CD14-positive monocyte (primary cell): ENCODE measurements around the gene SDK1. TPM values are rescaled to one million over a fixed set of nuclear protein-coding genes. Genes with fewer than 3 reads are reported as not detected.

Source experiments
- DNase-seq, 3 donors: peaks; one replicate each; pipeline ENCODE4 v3.0.0-alpha.2; 2011 to 2022
- H2AFZ ChIP-seq: 2 replicates; pipeline ENCODE4 v1.6.0; 2012; ENCODE audit warnings: mild to moderate bottlenecking, low read depth, low read length, inconsistent platforms; ENCODE audit not compliant: insufficient read depth, poor library complexity, severe bottlenecking
- H3K27ac ChIP-seq, 2 donors: 1 replicate in 1 of 2; 2 replicates in 1 of 2; pipeline ENCODE4 v1.5.1; 2012 to 2013; ENCODE audit warnings: low read length in 2 of 2, control low read depth in 1 of 2, inconsistent platforms in 1 of 2, low read depth in 1 of 2, mild to moderate bottlenecking in 1 of 2
- H3K27me3 ChIP-seq, 2 donors: one replicate each; pipeline versions ENCODE4 v1.6.0 to v1.6.1; 2011 to 2013; ENCODE audit warnings: low read length in 2 of 2; ENCODE audit not compliant: control insufficient read depth in 2 of 2, insufficient read depth in 2 of 2
- H3K36me3 ChIP-seq, 2 donors: replicated peaks in 1 of 2; 1 replicate in 1 of 2; 2 replicates in 1 of 2; pipeline versions ENCODE4 v1.5.1 to v1.6.1; 2012 to 2013; ENCODE audit warnings: low read length in 2 of 2, control low read depth in 1 of 2, inconsistent platforms in 1 of 2, mild to moderate bottlenecking in 1 of 2; ENCODE audit not compliant: insufficient read depth in 2 of 2, control insufficient read depth in 1 of 2
- H3K4me1 ChIP-seq, 2 donors: 1 replicate in 1 of 2; 2 replicates in 1 of 2; pipeline versions ENCODE4 v1.5.1 to v1.6.1; 2012 to 2013; ENCODE audit warnings: low read length in 2 of 2, control low read depth in 1 of 2, inconsistent platforms in 1 of 2, mild to moderate bottlenecking in 1 of 2, moderate library complexity in 1 of 2; ENCODE audit not compliant: insufficient read depth in 2 of 2, control insufficient read depth in 1 of 2
- H3K4me2 ChIP-seq: replicated peaks from 2 replicates; pipeline ENCODE3; 2012; ENCODE audit warnings: low read length, moderate library complexity, mild to moderate bottlenecking; ENCODE audit not compliant: poor library complexity, severe bottlenecking; ENCODE audit errors: extremely low read depth
- H3K4me3 ChIP-seq, 3 experiments: fragments of 200-600 bp in 1 of 3; sonication (generic) in 1 of 3; replicated peaks in 1 of 3; 1 replicate in 2 of 3; 2 replicates in 1 of 3; pipeline ENCODE4 v1.5.1; 2011 to 2013; ENCODE audit warnings: low read length in 3 of 3, mild to moderate bottlenecking in 3 of 3, control low read depth in 2 of 3, low read depth in 2 of 3, inconsistent platforms in 1 of 3, moderate library complexity in 1 of 3
- H3K79me2 ChIP-seq: 2 replicates; pipeline ENCODE4 v1.6.0; 2012; ENCODE audit warnings: mild to moderate bottlenecking, control low read depth, inconsistent platforms, low read length, moderate library complexity; ENCODE audit not compliant: insufficient read depth
- H3K9ac ChIP-seq: 2 replicates; pipeline ENCODE4 v1.6.0; 2017; ENCODE audit warnings: low read length, mild to moderate bottlenecking; ENCODE audit not compliant: insufficient read depth, poor library complexity, severe bottlenecking
- H3K9me3 ChIP-seq, 2 donors: replicated peaks in 1 of 2; 1 replicate in 1 of 2; 2 replicates in 1 of 2; pipeline versions ENCODE4 v1.5.1 to v1.6.1; 2012 to 2013; ENCODE audit warnings: low read length in 2 of 2, control low read depth in 1 of 2; ENCODE audit not compliant: control insufficient read depth in 1 of 2, insufficient read depth in 1 of 2
- H4K20me1 ChIP-seq: 2 replicates; pipeline ENCODE4 v1.6.0; 2012; ENCODE audit warnings: mild to moderate bottlenecking, low read length, control low read depth, moderate library complexity; ENCODE audit not compliant: insufficient read depth
- H3K27ac Mint-ChIP-seq, 7 donors: one replicate each; pipeline ENCODE4 v1.8.0; 2020; ENCODE audit warnings: mild to moderate bottlenecking in 7 of 7, mixed read lengths in 7 of 7, moderate library complexity in 6 of 7, inconsistent platforms in 2 of 7
- H3K27me3 Mint-ChIP-seq, 3 donors: one replicate each; pipeline ENCODE4 v1.8.0; 2021 to 2022; ENCODE audit warnings: low read depth in 3 of 3, mild to moderate bottlenecking in 3 of 3, mixed read lengths in 3 of 3, moderate library complexity in 3 of 3, inconsistent platforms in 1 of 3
- H3K36me3 Mint-ChIP-seq, 2 donors: one replicate each; pipeline ENCODE4 v1.8.0; 2020; ENCODE audit warnings: mixed read lengths in 2 of 2, inconsistent platforms in 1 of 2, mild to moderate bottlenecking in 1 of 2
- H3K4me1 Mint-ChIP-seq: one replicate; pipeline ENCODE4 v1.8.0; 2020; ENCODE audit warnings: mild to moderate bottlenecking, mixed read lengths
- H3K4me3 Mint-ChIP-seq, 2 donors: one replicate each; pipeline ENCODE4 v1.8.0; 2020; ENCODE audit warnings: mild to moderate bottlenecking in 2 of 2, mixed read lengths in 2 of 2, moderate library complexity in 1 of 2
- H3K9me3 Mint-ChIP-seq, 7 donors: one replicate each; pipeline ENCODE4 v1.8.0; 2020 to 2022; ENCODE audit warnings: mixed read lengths in 7 of 7, mild to moderate bottlenecking in 6 of 7, moderate library complexity in 6 of 7, inconsistent platforms in 2 of 7
- WGBS: methylation state at CpG from one replicate; pipeline ENCODE4 v1.1.5; 2013; ENCODE audit warnings: missing lambda C conversion rate; ENCODE audit not compliant: insufficient coverage; 5-methylcytosine and 5-hydroxymethylcytosine counted together
- intact Hi-C, 2 donors: fragments of 100-400 bp; cut with micrococcal nuclease; formaldehyde crosslinking; loops; one replicate each; pipeline versions ENCODE4 v1.15.0 to v1.15.1; 2023
- polyA plus RNA-seq, 3 donors: library from polyadenylated mRNA; depleted of rRNA in 1 of 3; unstranded in 2 of 3; stranded (reverse) in 1 of 3; fragments of 300-500 nt in 2 of 3; fragments of >200 nt in 1 of 3; fragmentation: Illumina TruSeq in 2 of 3; gene quantifications; 1 replicate in 2 of 3; 2 replicates in 1 of 3; pipeline ENCODE4 v1.2.3, GENCODE V29; 2012 to 2021
- TF ChIP-seq, protein P1 (sequence below): fragments of 200-600 bp; IDR thresholded peaks from one replicate; pipeline ENCODE4 v1.8.0; 2022; ENCODE audit warnings: antibody characterized with exemption, mild to moderate bottlenecking

The SDK1 gene
- polyA plus RNA-seq, 3 donors = 0.01 TPM; not detected in 2

DNA sequence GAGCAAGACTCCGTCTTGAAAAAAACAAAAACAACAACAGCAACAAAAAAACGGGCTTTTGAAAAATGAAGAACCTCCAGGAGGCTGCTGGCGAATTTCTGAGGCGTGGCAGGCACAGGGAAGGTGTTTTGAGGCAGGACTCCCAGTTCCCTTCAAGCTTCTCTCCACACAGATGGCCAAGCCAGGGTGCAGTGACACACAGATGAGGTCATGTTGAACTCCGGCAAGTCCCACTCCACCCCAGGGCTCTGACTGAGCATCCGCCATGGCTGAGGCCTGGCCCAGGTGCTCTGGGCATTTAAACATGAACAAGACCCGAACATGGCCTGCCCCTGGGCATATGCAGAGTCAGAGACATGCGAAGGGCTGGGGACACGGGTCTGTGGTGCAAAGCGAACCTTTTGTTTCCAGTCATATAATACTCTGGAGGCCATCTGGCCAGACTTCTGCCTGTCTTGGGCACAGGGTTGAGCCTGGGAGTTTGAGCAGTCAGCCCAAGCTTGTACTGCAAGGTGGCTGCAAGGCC is 866.4 kb downstream of the SDK1 start:
- no peak overlapping the region for H3K4me2 ChIP-seq
- H3K9me3 ChIP-seq = no peaks in the 10 kb centered on the region
- Mint-ChIP-seq H3K27me3 (peaks cover 0 to 5% (median 0%) of the 10 kb centered on the region in 3 donors), H3K36me3 (no peaks in the 10 kb centered on the region), H3K9me3 (peaks cover 0 to 6% (median 2%) of the 10 kb centered on the region in 7 donors), H3K4me1 (no peaks in the 10 kb centered on the region), H3K27ac (no peak overlapping the region), H3K4me3 (no peak overlapping the region)
- H2AFZ ChIP-seq = no peak overlapping the region
- H3K79me2 ChIP-seq = no peaks in the 10 kb centered on the region
- TF ChIP-seq, protein P1, sequence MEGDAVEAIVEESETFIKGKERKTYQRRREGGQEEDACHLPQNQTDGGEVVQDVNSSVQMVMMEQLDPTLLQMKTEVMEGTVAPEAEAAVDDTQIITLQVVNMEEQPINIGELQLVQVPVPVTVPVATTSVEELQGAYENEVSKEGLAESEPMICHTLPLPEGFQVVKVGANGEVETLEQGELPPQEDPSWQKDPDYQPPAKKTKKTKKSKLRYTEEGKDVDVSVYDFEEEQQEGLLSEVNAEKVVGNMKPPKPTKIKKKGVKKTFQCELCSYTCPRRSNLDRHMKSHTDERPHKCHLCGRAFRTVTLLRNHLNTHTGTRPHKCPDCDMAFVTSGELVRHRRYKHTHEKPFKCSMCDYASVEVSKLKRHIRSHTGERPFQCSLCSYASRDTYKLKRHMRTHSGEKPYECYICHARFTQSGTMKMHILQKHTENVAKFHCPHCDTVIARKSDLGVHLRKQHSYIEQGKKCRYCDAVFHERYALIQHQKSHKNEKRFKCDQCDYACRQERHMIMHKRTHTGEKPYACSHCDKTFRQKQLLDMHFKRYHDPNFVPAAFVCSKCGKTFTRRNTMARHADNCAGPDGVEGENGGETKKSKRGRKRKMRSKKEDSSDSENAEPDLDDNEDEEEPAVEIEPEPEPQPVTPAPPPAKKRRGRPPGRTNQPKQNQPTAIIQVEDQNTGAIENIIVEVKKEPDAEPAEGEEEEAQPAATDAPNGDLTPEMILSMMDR = no peak
- no peak overlapping the region for H3K27ac ChIP-seq
- no peaks in the 10 kb centered on the region for H4K20me1 ChIP-seq
- no peaks in the 10 kb centered on the region for H3K36me3 ChIP-seq
- H3K4me3 ChIP-seq = no peak overlapping the region
- H3K27me3 ChIP-seq = no peaks in the 10 kb centered on the region
- WGBS = 86% methylated on average over 9 of the region's 10 CpGs
- no peaks in the 10 kb centered on the region for H3K4me1 ChIP-seq
- no peak overlapping the region for H3K9ac ChIP-seq
- intact Hi-C loops = no loop called here
- no peak for DNase-seq

DNA sequence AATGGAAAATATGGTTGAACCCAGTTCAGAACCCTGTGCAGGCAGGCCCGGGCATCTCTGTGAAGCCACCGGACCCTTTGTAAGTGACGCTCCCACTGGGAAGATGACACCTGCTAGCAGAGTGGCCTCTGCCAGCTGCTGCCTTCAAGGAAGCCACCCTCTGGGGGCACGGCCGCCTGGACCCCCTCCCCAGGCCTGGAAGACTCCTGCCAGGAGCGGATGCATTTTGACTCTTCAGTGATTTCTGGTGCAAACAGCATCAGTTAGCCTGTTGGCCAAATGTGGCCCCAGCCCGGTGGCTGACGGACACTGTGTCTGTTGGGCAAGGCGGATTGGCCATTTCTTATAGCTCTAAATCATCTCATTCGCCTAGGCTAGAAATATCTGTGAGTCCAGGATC is 867.0 kb downstream of the SDK1 start:
- Histone ChIP-seq H3K27me3 (no peaks in the 10 kb centered on the region), H3K4me2 (no peak overlapping the region), H4K20me1 (no peaks in the 10 kb centered on the region), H3K4me1 (no peaks in the 10 kb centered on the region), H3K9me3 (no peaks in the 10 kb centered on the region), H3K79me2 (no peaks in the 10 kb centered on the region), H3K9ac (no peak overlapping the region), H2AFZ (no peak overlapping the region), H3K27ac (no peak overlapping the region), H3K36me3 (no peaks in the 10 kb centered on the region), H3K4me3 (no peak overlapping the region)
- no peaks in the 10 kb centered on the region for H3K36me3 Mint-ChIP-seq
- intact Hi-C loops = no loop called here
- H3K9me3 Mint-ChIP-seq = peaks cover 0 to 4% (median 0%) of the 10 kb centered on the region in 7 donors
- no peaks in the 10 kb centered on the region for H3K4me1 Mint-ChIP-seq
- H3K4me3 Mint-ChIP-seq = no peak overlapping the region
- peaks cover 0 to 4% (median 0%) of the 10 kb centered on the region in 3 donors for H3K27me3 Mint-ChIP-seq
- TF ChIP-seq, protein P1 = no peak
- DNase-seq = no peak
- WGBS = 93% methylated on average over 10 of the region's 10 CpGs
- H3K27ac Mint-ChIP-seq = no peak overlapping the region
